ENCODE measurements around the gene LMNB1.
"Not testable (repeated sequence)": the region's sequence is repeated elsewhere in the genome, so short reads cannot be mapped to it uniquely, and the experiment has no call there.

The LMNB1 gene

GRCh38 chr5:126778675-126779403, 1.9 kb downstream of the LMNB1 start:
- DNase-seq, result no peak

GRCh38 chr5:126780165-126780827, 3.4 kb downstream of the LMNB1 start:
- DNase-seq, result peak; percentile 33

GRCh38 chr5:126788409-126788808, 11.5 kb downstream of the LMNB1 start:
- not testable (repeated sequence) for DNase-seq

- no peak for DNase-seq
These were observed 16.2 kb downstream of the LMNB1 start for GRCh38 chr5:126793097-126793496.

GRCh38 chr5:126793648-126794047, 16.7 kb downstream of the LMNB1 start:
- DNase-seq, result not testable (repeated sequence)

GRCh38 chr5:126794157-126794828, 17.4 kb downstream of the LMNB1 start:
- no peak for DNase-seq

GRCh38 chr5:126799780-126800179, 22.8 kb downstream of the LMNB1 start:
- DNase-seq, result no peak

GRCh38 chr5:126801174-126801991, 24.4 kb downstream of the LMNB1 start:
- DNase-seq, result no peak

GRCh38 chr5:126801992-126802294, 25.0 kb downstream of the LMNB1 start:
- DNase-seq, result no peak

- no peak for DNase-seq
These were observed 28.1 kb downstream of the LMNB1 start for GRCh38 chr5:126805063-126805462.

GRCh38 chr5:126808521-126808988, 31.6 kb downstream of the LMNB1 start:
- no peak for DNase-seq

GRCh38 chr5:126809916-126810315, 33.0 kb downstream of the LMNB1 start:
- no peak for DNase-seq

- DNase-seq, result no peak
These were observed 33.9 kb downstream of the LMNB1 start for GRCh38 chr5:126810596-126811380.

- no peak for DNase-seq
These were observed 34.7 kb downstream of the LMNB1 start for GRCh38 chr5:126811515-126812198.

- no peak for DNase-seq
These were observed 35.2 kb downstream of the LMNB1 start for GRCh38 chr5:126812199-126812570.

- not testable (repeated sequence) for DNase-seq
These were observed 36.9 kb downstream of the LMNB1 start for GRCh38 chr5:126813799-126814198.

GRCh38 chr5:126814721-126815404, 37.9 kb downstream of the LMNB1 start:
- DNase-seq, result no peak

- no peak for DNase-seq
These were observed 39.7 kb downstream of the LMNB1 start for GRCh38 chr5:126816649-126817048.

GRCh38 chr5:126818736-126819135, 41.8 kb downstream of the LMNB1 start:
- no peak for DNase-seq

GRCh38 chr5:126819253-126819652, 42.3 kb downstream of the LMNB1 start:
- no peak for DNase-seq

- no peak for DNase-seq
These were observed 49.8 kb downstream of the LMNB1 start for GRCh38 chr5:126826619-126827215.

All from T-helper 9 cell (primary cell).